A549 (cell line): Measurements from ENCODE around the gene HOXD11. TPM values are rescaled to one million over a fixed set of nuclear protein-coding genes. Genes with fewer than 3 reads are reported as not detected.

Experiments
- ATAC-seq, 2 experiments: fragments of 200-7000 bp in 1 of 2; fragments of >200 bp in 1 of 2; cut with Nextera tagmentation in 1 of 2; cut with Tn5 transposase in 1 of 2; 3 replicates each; pipeline versions ENCODE4 v1.8.0 to v1.9.1; 2018 to 2020; ENCODE audit warnings: mild to moderate bottlenecking in 1 of 2, moderate library complexity in 1 of 2
- CTCF ChIA-PET: fragments of 300-600 bp; sonication (Branson Sonifier 250); formaldehyde crosslinking; extraction: SDS; loops from one replicate; lab custom pipeline; 2021; ENCODE audit warnings: antibody characterized with exemption, inconsistent platforms; lab: Yijun Ruan, JAX
- POLR2A ChIA-PET: fragments of 350-600 bp; formaldehyde crosslinking; extraction: SDS; loops from one replicate; lab custom pipeline; 2021; ENCODE audit warnings: antibody characterized with exemption, inconsistent platforms; lab: Yijun Ruan, JAX
- DNase-seq, 2 experiments: peaks; one replicate each; pipeline versions ENCODE4 v3.0.0 to v3.0.0-alpha.2; 2011 to 2016; ENCODE audit warnings: low read depth in 1 of 2, low spot score in 1 of 2
- FAIRE-seq: peaks from 2 replicates; lab custom pipeline; 2011; peaks lifted over from hg19 to GRCh38; lab: Jason Lieb, UNC
- H3K27ac ChIP-seq, 2 experiments: fragments of >200 bp; sonication (Bioruptor Twin); formaldehyde crosslinking; 3 replicates each; pipeline ENCODE4 v1.5.1; 2016 to 2017
- H3K4me1 ChIP-seq: fragments of >200 bp; sonication (Bioruptor Twin); formaldehyde crosslinking; 3 replicates; pipeline ENCODE4 v1.6.1; 2016
- H3K4me2 ChIP-seq: fragments of >200 bp; sonication (Bioruptor Twin); formaldehyde crosslinking; 3 replicates; pipeline ENCODE4 v1.6.1; 2016
- H3K4me3 ChIP-seq: fragments of >200 bp; sonication (Bioruptor Twin); formaldehyde crosslinking; 3 replicates; pipeline ENCODE4 v1.5.1; 2016
- H3K9me3 ChIP-seq: fragments of >200 bp; sonication (Bioruptor Twin); formaldehyde crosslinking; 3 replicates; pipeline ENCODE4 v1.6.1; 2016
- ATOH8 ChIP-seq: fragments of 250-450 bp; sonication (Bioruptor Pico); IDR thresholded peaks from 2 replicates; pipeline ENCODE4 v1.5.0; 2020; ENCODE audit warnings: low read depth, mild to moderate bottlenecking, moderate library complexity
- EHF ChIP-seq: fragments of 250-450 bp; sonication (Bioruptor Pico); IDR thresholded peaks from 2 replicates; pipeline ENCODE4 v1.5.0; 2020; ENCODE audit warnings: mild to moderate bottlenecking
- EHMT2 ChIP-seq: fragments of 200-600 bp; sonication (generic); IDR thresholded peaks from 2 replicates; pipeline ENCODE4 v1.6.1; 2016; ENCODE audit warnings: antibody characterized with exemption, low read depth, mild to moderate bottlenecking, moderate library complexity
- ELK1 ChIP-seq: fragments of 150-350 bp; IDR thresholded peaks from 2 replicates; pipeline ENCODE4 v1.6.1; 2014; ENCODE audit warnings: low read depth, mild to moderate bottlenecking, low read length
- ESRRA ChIP-seq: fragments of 150-350 bp; IDR thresholded peaks from 2 replicates; pipeline ENCODE4 v1.6.1; 2014; ENCODE audit warnings: mild to moderate bottlenecking, low read length, borderline replicate concordance
- FOSL2 ChIP-seq, 2 experiments: fragments of 450-650 bp in 1 of 2; fragments of >200 bp in 1 of 2; sonication (Bioruptor Twin) in 1 of 2; formaldehyde crosslinking; IDR thresholded peaks; 2 replicates each; pipeline versions ENCODE4 v1.5.0 to v1.6.1; 2016 to 2020; ENCODE audit warnings: mild to moderate bottlenecking in 1 of 2, moderate library complexity in 1 of 2
- FOXS1 ChIP-seq: fragments of 250-450 bp; sonication (Bioruptor Pico); IDR thresholded peaks from 2 replicates; pipeline ENCODE4 v1.5.0; 2020; ENCODE audit warnings: mild to moderate bottlenecking, moderate library complexity
- HDAC2 ChIP-seq: fragments of 200-600 bp; sonication (generic); IDR thresholded peaks from 2 replicates; pipeline ENCODE4 v1.6.1; 2016
- HOXA7 ChIP-seq: fragments of 250-450 bp; sonication (Bioruptor Pico); IDR thresholded peaks from 2 replicates; pipeline ENCODE4 v1.5.0; 2020; ENCODE audit warnings: mild to moderate bottlenecking, moderate library complexity
- HOXB13 ChIP-seq: fragments of 250-450 bp; sonication (Bioruptor Pico); IDR thresholded peaks from 2 replicates; pipeline ENCODE4 v1.5.0; 2020; ENCODE audit warnings: low read depth, mild to moderate bottlenecking, moderate library complexity
- HOXB5 ChIP-seq: fragments of 250-450 bp; sonication (Bioruptor Pico); IDR thresholded peaks from 2 replicates; pipeline ENCODE4 v1.5.0; 2020; ENCODE audit warnings: mild to moderate bottlenecking, moderate library complexity
- JUN ChIP-seq, 2 experiments: fragments of >200 bp; sonication (Bioruptor Twin); formaldehyde crosslinking; IDR thresholded peaks; 2 replicates in 1 of 2; 3 replicates in 1 of 2; pipeline ENCODE4 v1.6.1; 2016 to 2017
- KDM5A ChIP-seq: fragments of 200-600 bp; sonication (generic); IDR thresholded peaks from 2 replicates; pipeline ENCODE4 v1.6.1; 2016; ENCODE audit warnings: antibody characterized with exemption, mild to moderate bottlenecking
- MYC ChIP-seq: IDR thresholded peaks from 2 replicates; pipeline ENCODE4 v1.6.1; 2012; ENCODE audit warnings: mild to moderate bottlenecking, inconsistent platforms, low read length, improper control_type of control experiment, borderline replicate concordance
- NR3C1 ChIP-seq: fragments of >200 bp; sonication (Bioruptor Twin); formaldehyde crosslinking; IDR thresholded peaks from 3 replicates; pipeline ENCODE4 v1.6.1; 2017
- RAD21 ChIP-seq, 2 experiments: fragments of >200 bp in 1 of 2; sonication (Bioruptor Twin) in 1 of 2; formaldehyde crosslinking in 1 of 2; IDR thresholded peaks in 1 of 2; conservative IDR thresholded peaks in 1 of 2; 2 replicates in 1 of 2; 3 replicates in 1 of 2; pipeline ENCODE4 v1.6.1; 2012 to 2018; ENCODE audit warnings: inconsistent platforms in 1 of 2
- SMC3 ChIP-seq: fragments of >200 bp; sonication (Bioruptor Twin); formaldehyde crosslinking; IDR thresholded peaks from 3 replicates; pipeline ENCODE4 v1.6.1; 2018; ENCODE audit warnings: inconsistent platforms
- SREBF2 ChIP-seq: fragments of 450-650 bp; IDR thresholded peaks from 2 replicates; pipeline ENCODE4 v1.6.1; 2014; ENCODE audit warnings: mild to moderate bottlenecking, moderate library complexity
- USF2 ChIP-seq: fragments of 450-650 bp; IDR thresholded peaks from 2 replicates; pipeline ENCODE4 v1.6.1; 2014; ENCODE audit warnings: antibody characterized with exemption
- ZC3H11A ChIP-seq: fragments of 450-650 bp; IDR thresholded peaks from 2 replicates; pipeline ENCODE4 v1.6.1; 2014; ENCODE audit warnings: antibody characterized with exemption, mild to moderate bottlenecking
- WGBS: methylation state at CpG from one replicate; pipeline ENCODE4 v1.1.6; 2017; ENCODE audit errors: missing lambda C conversion rate; 5-methylcytosine and 5-hydroxymethylcytosine counted together
- polyA plus RNA-seq, 4 experiments: library from polyadenylated mRNA; depleted of rRNA in 3 of 4; stranded (reverse); fragments of >200 nt; fragmentation: RNase III in 1 of 4; extraction: RNeasy Plus Mini Kit Qiagen cat#74134 plus additional on column Dnase treatment in 1 of 4; gene quantifications; 2 replicates in 3 of 4; 3 replicates in 1 of 4; pipeline ENCODE4 v1.2.3, GENCODE V29; 2011 to 2017
- TF ChIP-seq, protein P1 (sequence below): IDR thresholded peaks from 2 replicates; pipeline ENCODE4 v1.6.1; 2012; ENCODE audit warnings: low read depth, borderline replicate concordance
- TF ChIP-seq, protein P2 (sequence below): IDR thresholded peaks from 2 replicates; pipeline ENCODE4 v1.6.1; 2012
- TF ChIP-seq, protein P3 (sequence below): fragments of >200 bp; sonication (Bioruptor Twin); formaldehyde crosslinking; IDR thresholded peaks from 3 replicates; pipeline ENCODE4 v1.6.1; 2016
- TF ChIP-seq, protein P4 (sequence below): fragments of >200 bp; sonication (Bioruptor Twin); formaldehyde crosslinking; IDR thresholded peaks from 3 replicates; pipeline ENCODE4 v1.5.1; 2016

The HOXD11 gene
- polyA plus RNA-seq, 2 of the 4 experiments (the other 2 are of a cell fraction), result 2.6 to 4.8 TPM

DNA sequence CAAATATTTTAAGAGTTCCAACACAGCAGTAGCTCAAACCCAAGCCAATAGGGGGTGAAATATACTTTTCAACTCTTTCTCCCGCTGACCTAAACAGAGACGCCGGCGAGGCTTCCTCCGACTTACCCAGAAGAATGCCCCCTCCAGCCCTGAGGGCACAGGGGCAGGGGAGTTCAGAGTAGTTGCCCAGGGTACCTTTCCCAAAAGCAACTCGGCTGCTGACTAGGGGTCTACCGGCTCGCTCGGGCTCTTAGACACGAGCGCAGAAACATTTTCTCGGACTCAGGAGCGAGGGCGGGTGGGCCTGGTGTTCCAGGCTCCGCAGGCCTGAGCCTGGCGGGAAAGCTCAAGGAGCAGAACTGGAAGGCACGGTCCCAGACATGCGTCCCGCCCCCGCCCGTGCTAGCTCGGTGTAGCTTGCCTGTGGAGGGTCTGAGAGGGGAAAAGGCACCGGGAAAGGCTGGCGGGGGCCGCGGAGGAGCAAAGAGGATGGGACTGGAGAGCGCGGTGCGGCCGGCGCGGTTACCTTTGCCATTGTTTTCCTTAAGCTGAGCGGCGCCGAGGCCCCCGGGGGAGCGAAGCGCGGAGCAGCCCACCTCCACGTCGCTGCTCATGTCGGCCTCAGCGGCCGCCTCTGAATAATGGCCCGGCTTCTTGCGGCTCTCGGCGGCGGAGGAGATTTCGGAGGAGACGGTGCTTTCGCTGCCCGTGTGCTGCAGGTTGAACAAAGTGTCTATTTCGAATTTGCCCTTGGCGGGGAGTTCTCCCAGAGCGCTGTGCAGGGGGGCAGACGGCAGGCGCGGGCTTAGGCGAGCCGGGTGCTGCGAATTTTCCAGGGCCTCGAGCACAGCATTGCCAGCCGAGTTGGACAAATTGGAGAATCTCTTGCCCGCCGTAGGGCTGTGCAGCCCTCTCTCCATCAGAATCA, 24.0 kb upstream of the HOXD11 start:
- ATAC-seq (no peak), DNase-seq (no peak), FAIRE-seq (no peak)
- Histone ChIP-seq H3K27ac (no peak overlapping the region), H3K9me3 (peaks cover 10% of the 10 kb centered on the region), H3K4me3 (no peak overlapping the region), H3K4me1 (peaks cover 15% of the 10 kb centered on the region; the same call in 2 of the 3 replicates), H3K4me2 (no peak overlapping the region)
- CTCF ChIA-PET, result interaction anchor here (1.0 to 5.5 kb wide), 2 partner anchors 14 to 716 kb away, joined by 3 to 57 read pairs; no protein-coding TSS in a partner anchor
- POLR2A ChIA-PET, result no interaction called here
- 63% methylated on average over 64 of the region's 66 CpGs for WGBS
- TF ChIP-seq JUN (IDR thresholded peaks at IDR 0.05) (no peak), FOSL2 (IDR thresholded peaks at IDR 0.05) (no peak), FOSL2 (CRISPR knock-in tag; IDR thresholded peaks at IDR 0.05) (no peak), MYC (no peak), FOXS1 (CRISPR knock-in tag) (no peak), HOXB13 (CRISPR knock-in tag) (no peak), SREBF2 (no peak), SMC3 (no peak), RAD21 (conservative IDR thresholded peaks at IDR 0.05 in 1 of 2, IDR thresholded peaks at IDR 0.05 in 1 of 2) (no peak)
- TF ChIP-seq, protein P1, sequence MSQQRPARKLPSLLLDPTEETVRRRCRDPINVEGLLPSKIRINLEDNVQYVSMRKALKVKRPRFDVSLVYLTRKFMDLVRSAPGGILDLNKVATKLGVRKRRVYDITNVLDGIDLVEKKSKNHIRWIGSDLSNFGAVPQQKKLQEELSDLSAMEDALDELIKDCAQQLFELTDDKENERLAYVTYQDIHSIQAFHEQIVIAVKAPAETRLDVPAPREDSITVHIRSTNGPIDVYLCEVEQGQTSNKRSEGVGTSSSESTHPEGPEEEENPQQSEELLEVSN, result no peak
- TF ChIP-seq, protein P2, sequence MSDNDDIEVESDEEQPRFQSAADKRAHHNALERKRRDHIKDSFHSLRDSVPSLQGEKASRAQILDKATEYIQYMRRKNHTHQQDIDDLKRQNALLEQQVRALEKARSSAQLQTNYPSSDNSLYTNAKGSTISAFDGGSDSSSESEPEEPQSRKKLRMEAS, result no peak
- TF ChIP-seq, protein P3, sequence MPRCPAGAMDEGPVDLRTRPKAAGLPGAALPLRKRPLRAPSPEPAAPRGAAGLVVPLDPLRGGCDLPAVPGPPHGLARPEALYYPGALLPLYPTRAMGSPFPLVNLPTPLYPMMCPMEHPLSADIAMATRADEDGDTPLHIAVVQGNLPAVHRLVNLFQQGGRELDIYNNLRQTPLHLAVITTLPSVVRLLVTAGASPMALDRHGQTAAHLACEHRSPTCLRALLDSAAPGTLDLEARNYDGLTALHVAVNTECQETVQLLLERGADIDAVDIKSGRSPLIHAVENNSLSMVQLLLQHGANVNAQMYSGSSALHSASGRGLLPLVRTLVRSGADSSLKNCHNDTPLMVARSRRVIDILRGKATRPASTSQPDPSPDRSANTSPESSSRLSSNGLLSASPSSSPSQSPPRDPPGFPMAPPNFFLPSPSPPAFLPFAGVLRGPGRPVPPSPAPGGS, result no peak

- DNase-seq, result no peak
- no peak for ATAC-seq
- WGBS, result 72% methylated on average over 27 of the region's 27 CpGs
- no peak for FAIRE-seq
- TF ChIP-seq USF2 (no peak), ESRRA (no peak), ELK1 (no peak), HDAC2 (no peak), ZC3H11A (no peak), EHMT2 (no peak), KDM5A (no peak), EHF (CRISPR knock-in tag) (no peak), NR3C1 (no peak), HOXB5 (no peak), ATOH8 (CRISPR knock-in tag) (no peak), SREBF2 (no peak), HOXA7 (CRISPR knock-in tag) (no peak)
- TF ChIP-seq, protein P2, result no peak
- TF ChIP-seq, protein P4, sequence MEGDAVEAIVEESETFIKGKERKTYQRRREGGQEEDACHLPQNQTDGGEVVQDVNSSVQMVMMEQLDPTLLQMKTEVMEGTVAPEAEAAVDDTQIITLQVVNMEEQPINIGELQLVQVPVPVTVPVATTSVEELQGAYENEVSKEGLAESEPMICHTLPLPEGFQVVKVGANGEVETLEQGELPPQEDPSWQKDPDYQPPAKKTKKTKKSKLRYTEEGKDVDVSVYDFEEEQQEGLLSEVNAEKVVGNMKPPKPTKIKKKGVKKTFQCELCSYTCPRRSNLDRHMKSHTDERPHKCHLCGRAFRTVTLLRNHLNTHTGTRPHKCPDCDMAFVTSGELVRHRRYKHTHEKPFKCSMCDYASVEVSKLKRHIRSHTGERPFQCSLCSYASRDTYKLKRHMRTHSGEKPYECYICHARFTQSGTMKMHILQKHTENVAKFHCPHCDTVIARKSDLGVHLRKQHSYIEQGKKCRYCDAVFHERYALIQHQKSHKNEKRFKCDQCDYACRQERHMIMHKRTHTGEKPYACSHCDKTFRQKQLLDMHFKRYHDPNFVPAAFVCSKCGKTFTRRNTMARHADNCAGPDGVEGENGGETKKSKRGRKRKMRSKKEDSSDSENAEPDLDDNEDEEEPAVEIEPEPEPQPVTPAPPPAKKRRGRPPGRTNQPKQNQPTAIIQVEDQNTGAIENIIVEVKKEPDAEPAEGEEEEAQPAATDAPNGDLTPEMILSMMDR, result no peak
- Histone ChIP-seq H3K4me3 (no peak within 1 kb of the TSS), H3K4me2 (no peak within 1 kb of the TSS), H3K9me3 (peaks cover 10% of the 10 kb centered on the region), H3K4me1 (peaks cover 10% of the 10 kb centered on the region; the same call in 2 of the 3 replicates), H3K27ac (no peak within 1 kb of the TSS)
- POLR2A ChIA-PET, result no interaction called here
- CTCF ChIA-PET, result interaction anchor here (1.0 to 5.5 kb wide), 2 partner anchors 14 to 716 kb away, joined by 3 to 57 read pairs; no protein-coding TSS in a partner anchor
Measured at GRCh38 chr2:176083796-176084261, 23.3 kb upstream of the HOXD11 start, which contains the start of gene EVX2. EVX2 (minus strand) TSS chr2:176083962; CDS start chr2:176083776, 186 bp downstream.
